ENCODE results near the gene RNF25.

Gene RNF25

DNA sequence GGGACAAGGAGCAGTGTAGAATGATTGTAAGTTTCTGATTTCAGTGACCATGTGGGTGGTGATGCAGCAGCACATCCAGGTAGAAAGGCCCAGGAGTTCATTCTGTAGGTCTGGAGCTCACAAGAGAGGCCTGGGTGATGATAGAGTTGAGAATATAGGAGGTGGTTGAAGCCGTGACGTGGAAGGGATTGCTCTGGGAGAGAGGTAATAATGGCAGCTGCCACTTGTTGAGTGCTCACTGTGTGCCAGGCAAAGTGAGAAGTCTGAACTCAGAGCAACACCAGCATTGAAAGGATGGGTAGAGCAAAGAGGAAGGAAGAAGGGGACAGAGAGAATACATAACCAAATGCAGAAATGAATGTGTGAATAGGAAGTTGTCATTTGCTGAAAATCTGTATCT lies 42.1 kb upstream of the RNF25 start:
- Histone ChIP-seq H3K27me3 (no peaks in the 10 kb centered on the region), H3K27ac (peak overlapping the region in 1 of 11 experiments; percentile 28; a peak in 2 of 22 replicates)
- TF ChIP-seq Cebpa-rat (IDR thresholded peaks at IDR 0.05): no peak

DNA sequence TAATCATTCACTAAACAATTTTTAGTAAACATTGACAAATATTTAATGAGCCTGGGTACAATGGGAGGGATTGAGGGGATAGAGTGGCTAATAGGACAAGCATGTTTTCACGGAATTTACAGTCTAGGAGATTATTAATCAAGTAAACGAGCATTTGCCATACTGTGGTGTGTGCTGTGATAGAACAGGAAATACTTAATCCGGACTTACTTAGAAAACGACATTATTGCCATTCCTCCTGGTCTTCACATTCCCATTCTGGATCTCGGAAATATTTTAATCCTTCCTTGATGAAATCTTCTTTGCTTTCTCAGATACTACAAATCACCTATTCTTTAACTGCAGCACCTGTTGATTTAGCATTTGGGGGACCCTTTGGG lies 39.7 kb upstream of the RNF25 start:
- Histone ChIP-seq H3K4me3 (peak overlapping the region; percentile 69 to 97 (median 88)), H3K9ac (peak overlapping the region; percentile 85 to 95 (median 90)), H3K27ac (peak overlapping the region; percentile 84 to 91 (median 88))

More for the DNA sequence above, 42.1 kb upstream of the RNF25 start:
- no peaks in the 10 kb centered on the region for H3K9me3 ChIP-seq (replicated peaks in 1 of 11)
- H4K20me1 ChIP-seq: peaks cover 0 to 61% (median 22%) of the 10 kb centered on the region in 11 experiments; a peak in 16 of 22 replicates
- peaks cover 24 to 54% (median 43%) of the 10 kb centered on the region in 10 experiments for H3K4me1 ChIP-seq
- peaks cover 28 to 59% (median 39%) of the 10 kb centered on the region in 11 experiments for H3K36me3 ChIP-seq
- no peak overlapping the region for H3K4me3 ChIP-seq
- H3K4me2 ChIP-seq: peak overlapping the region in 10 of 11 experiments; percentile 6 to 94 (median 41); a peak in 15 of 22 replicates
- 0 out of 22 replicates have a peak overlapping the region, but pooled peaks of 1 of the 11 experiments have one; percentile 17 for H3K9ac ChIP-seq

DNA sequence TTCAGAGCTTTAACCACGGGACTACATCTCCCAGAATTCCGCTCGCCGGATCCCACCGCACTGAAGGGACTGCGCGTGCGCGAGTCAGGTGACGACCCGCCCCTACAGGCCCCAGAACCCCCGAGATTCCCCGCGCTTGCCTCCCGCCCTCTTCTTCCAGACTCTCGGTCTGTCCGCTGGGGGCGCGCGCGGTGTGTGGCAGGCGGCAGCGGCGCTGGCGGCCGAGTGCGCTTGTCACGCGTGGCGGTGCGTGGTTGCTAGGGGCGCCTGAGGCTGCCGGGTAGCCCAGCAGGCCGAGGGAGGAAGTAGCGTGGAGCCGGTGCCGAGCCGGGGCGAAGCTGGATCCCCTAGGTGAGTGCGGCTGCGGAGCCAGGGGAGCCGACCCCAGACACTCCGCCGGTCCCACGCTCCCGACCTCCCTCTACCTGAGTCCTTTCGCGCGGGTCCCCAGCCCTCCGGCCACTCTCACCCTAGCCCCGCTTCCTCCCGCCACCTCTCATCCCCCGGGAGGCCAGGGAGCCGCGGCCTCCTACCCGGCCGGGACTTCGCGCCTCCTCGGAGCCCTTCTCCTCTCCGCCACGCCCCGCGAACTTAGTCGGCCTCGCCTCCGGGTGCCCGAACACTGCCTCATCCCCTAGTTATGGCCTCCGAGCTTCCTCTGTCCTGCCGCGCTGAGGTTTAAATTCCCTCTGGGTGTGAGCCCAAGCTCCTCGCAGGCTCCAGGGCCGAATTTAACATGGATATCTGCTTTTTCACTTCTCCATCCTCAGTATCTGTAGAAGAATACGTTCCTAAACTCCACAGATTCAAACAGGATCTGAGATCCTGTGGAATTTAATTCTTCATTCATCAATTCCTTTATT lies 39.1 kb upstream of the RNF25 start, which contains the start of gene TTLL4:
Gene TTLL4 (plus strand): TSS at position 149 of the 863 bp plus-strand sequence. CDS start 26,842 bp downstream, outside the sequence.
- H3K4me2 ChIP-seq: peak within 1 kb of the TSS; percentile 74 to 94 (median 85)
- H4K20me1 ChIP-seq: peaks cover 0 to 34% (median 10%) of the 10 kb centered on the region in 11 experiments; a peak in 13 of 22 replicates
- peaks cover 16 to 48% (median 29%) of the 10 kb centered on the region in 10 experiments for H3K4me1 ChIP-seq
- TF ChIP-seq Cebpa-rat (IDR thresholded peaks at IDR 0.05): no peak
- H3K9ac ChIP-seq: peak within 1 kb of the TSS; percentile 85 to 95 (median 90)
- no peaks in the 10 kb centered on the region for H3K27me3 ChIP-seq
- H3K27ac ChIP-seq: peak within 1 kb of the TSS; percentile 84 to 91 (median 88)
- no peaks in the 10 kb centered on the region for H3K9me3 ChIP-seq (replicated peaks in 1 of 11)
- H3K36me3 ChIP-seq: peaks cover 6 to 29% (median 9%) of the 10 kb centered on the region in 11 experiments; a peak in 21 of 22 replicates
- H3K4me3 ChIP-seq: peak within 1 kb of the TSS; percentile 69 to 97 (median 88)

More for the DNA sequence above, 39.7 kb upstream of the RNF25 start:
- no peak for TF ChIP-seq Cebpa-rat (IDR thresholded peaks at IDR 0.05)
- peaks cover 16 to 48% (median 29%) of the 10 kb centered on the region in 10 experiments for H3K4me1 ChIP-seq
- peaks cover 0 to 37% (median 10%) of the 10 kb centered on the region in 11 experiments; a peak in 13 of 22 replicates for H4K20me1 ChIP-seq
- peaks cover 10 to 35% (median 16%) of the 10 kb centered on the region in 11 experiments for H3K36me3 ChIP-seq
- peak overlapping the region; percentile 74 to 94 (median 85) for H3K4me2 ChIP-seq
- no peaks in the 10 kb centered on the region for H3K9me3 ChIP-seq (replicated peaks in 1 of 11)
- H3K27me3 ChIP-seq: no peaks in the 10 kb centered on the region

DNA sequence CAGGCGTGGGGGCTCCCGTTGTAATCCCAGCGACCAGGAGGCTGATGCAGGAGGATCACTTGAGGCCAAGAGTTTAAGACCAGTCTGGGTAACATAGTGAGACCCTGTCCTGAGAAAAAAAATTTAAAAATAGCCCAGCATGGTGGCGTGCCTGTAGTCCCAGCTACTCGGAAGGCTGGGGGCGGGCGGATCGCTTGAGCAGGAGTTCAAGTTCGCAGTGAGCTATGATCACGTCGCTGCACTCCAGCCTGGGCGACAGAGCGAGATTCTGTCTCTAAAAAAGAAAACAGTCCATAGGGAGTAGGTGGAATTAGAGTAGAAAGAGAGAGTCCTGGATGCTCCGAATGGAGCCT lies 38.5 kb upstream of the RNF25 start:
- Histone ChIP-seq H3K9ac (no peak overlapping the region), H4K20me1 (peaks cover 0 to 34% (median 9%) of the 10 kb centered on the region in 11 experiments; a peak in 13 of 22 replicates), H3K27ac (no peak overlapping the region), H3K36me3 (peaks cover 0 to 23% (median 3%) of the 10 kb centered on the region in 11 experiments; a peak in 17 of 22 replicates), H3K9me3 (replicated peaks in 1 of 11) (no peaks in the 10 kb centered on the region), H3K4me3 (peak overlapping the region in 2 of 10 experiments; percentile 79 to 82; a peak in 4 of 20 replicates), H3K4me2 (peak overlapping the region in 6 of 11 experiments; percentile 23 to 53 (median 34); a peak in 9 of 22 replicates), H3K4me1 (peaks cover 16 to 46% (median 29%) of the 10 kb centered on the region in 10 experiments), H3K27me3 (no peaks in the 10 kb centered on the region)
- no peak for TF ChIP-seq Cebpa-rat (IDR thresholded peaks at IDR 0.05)

DNA sequence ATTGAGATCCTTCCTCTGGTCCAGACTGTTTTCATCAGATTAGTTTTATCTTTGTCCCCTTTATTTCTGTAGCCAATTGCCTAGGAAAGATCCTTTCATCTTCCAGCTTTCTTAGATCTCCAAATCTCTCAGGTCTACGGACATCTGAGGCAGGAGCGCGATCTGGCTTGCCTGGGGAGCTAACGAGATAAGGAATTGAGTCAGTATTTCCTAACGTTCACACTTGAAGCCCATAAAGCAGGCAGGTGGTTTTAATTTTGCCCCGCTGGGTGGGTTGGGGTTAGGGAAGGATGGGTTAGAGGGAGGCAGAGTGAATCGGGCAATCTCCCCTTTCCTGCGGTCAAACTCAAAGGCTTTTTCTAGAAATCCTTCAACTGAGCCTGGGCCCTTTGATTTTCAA lies 38.1 kb upstream of the RNF25 start:
- H3K27ac ChIP-seq: no peak overlapping the region
- no peak overlapping the region for H3K4me3 ChIP-seq
- H4K20me1 ChIP-seq: peaks cover 0 to 34% (median 8%) of the 10 kb centered on the region in 11 experiments; a peak in 12 of 22 replicates
- no peak overlapping the region for H3K4me2 ChIP-seq
- no peaks in the 10 kb centered on the region for H3K9me3 ChIP-seq (replicated peaks in 1 of 11)
- H3K36me3 ChIP-seq: peaks cover 0 to 19% (median 0%) of the 10 kb centered on the region in 11 experiments; a peak in 7 of 22 replicates
- H3K4me1 ChIP-seq: peaks cover 16 to 42% (median 29%) of the 10 kb centered on the region in 10 experiments
- no peak for TF ChIP-seq Cebpa-rat (IDR thresholded peaks at IDR 0.05)
- H3K27me3 ChIP-seq: no peaks in the 10 kb centered on the region
- H3K9ac ChIP-seq: no peak overlapping the region

DNA sequence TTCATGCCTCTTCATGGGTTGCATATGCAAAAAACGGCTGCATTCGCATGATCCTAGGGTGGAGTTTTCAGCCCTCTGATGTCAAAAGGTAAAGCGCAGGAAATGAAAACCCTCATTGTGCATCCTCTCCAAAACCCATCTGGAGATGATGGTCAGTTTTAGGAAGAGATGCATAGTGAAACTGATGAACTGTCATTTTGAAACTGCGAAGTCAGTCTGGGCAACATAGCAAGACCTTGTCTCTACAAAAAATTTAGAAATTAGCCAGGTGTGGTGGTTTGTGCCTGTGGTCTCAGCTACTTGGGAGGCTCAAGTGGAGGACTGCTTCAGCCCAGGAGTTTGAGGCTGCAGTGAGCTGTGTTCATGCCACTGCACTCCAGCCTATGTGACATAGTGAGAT lies 36.3 kb upstream of the RNF25 start:
- H3K4me2 ChIP-seq: no peak overlapping the region
- H3K9me3 ChIP-seq (replicated peaks in 1 of 11): no peaks in the 10 kb centered on the region
- peaks cover 0 to 17% (median 1%) of the 10 kb centered on the region in 11 experiments; a peak in 8 of 22 replicates for H4K20me1 ChIP-seq
- H3K27ac ChIP-seq: no peak overlapping the region
- H3K27me3 ChIP-seq: no peaks in the 10 kb centered on the region
- peaks cover 14 to 24% (median 16%) of the 10 kb centered on the region in 10 experiments for H3K4me1 ChIP-seq
- H3K4me3 ChIP-seq: no peak overlapping the region
- H3K9ac ChIP-seq: no peak overlapping the region
- TF ChIP-seq Cebpa-rat (IDR thresholded peaks at IDR 0.05): no peak
- H3K36me3 ChIP-seq: peaks cover 0 to 9% (median 0%) of the 10 kb centered on the region in 11 experiments; a peak in 5 of 22 replicates

DNA sequence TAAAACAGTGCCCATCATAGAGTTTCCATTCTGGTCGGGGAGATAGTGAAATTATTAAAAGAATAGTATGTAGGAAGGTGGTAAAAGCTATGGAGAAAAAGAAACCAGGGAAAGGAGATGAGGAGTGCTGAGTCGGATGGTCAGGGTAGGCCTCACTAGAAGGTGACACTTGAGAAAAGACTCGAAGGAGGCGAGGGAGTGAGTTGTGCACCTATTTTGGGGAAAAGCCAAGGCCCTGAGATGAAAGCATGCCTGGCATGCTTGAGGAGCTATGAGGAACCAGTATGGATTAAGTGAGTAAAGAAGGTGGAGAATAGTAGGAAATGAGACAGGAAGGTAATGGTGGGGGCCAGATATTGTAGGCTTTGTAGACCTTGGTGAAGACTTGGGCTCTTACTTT lies 31.5 kb upstream of the RNF25 start:
- no peaks in the 10 kb centered on the region for H3K9me3 ChIP-seq (replicated peaks in 1 of 11)
- TF ChIP-seq Cebpa-rat (IDR thresholded peaks at IDR 0.05): no peak
- no peak overlapping the region for H3K27ac ChIP-seq
- no peaks in the 10 kb centered on the region for H3K27me3 ChIP-seq
- no peak overlapping the region for H3K4me2 ChIP-seq
- H3K9ac ChIP-seq: no peak overlapping the region
- H4K20me1 ChIP-seq: no peaks in the 10 kb centered on the region
- no peak overlapping the region for H3K4me3 ChIP-seq
- H3K4me1 ChIP-seq: peaks cover 0 to 8% (median 0%) of the 10 kb centered on the region in 10 experiments; a peak in 5 of 20 replicates
- H3K36me3 ChIP-seq: peaks cover 0 to 21% (median 4%) of the 10 kb centered on the region in 11 experiments; a peak in 7 of 22 replicates

DNA sequence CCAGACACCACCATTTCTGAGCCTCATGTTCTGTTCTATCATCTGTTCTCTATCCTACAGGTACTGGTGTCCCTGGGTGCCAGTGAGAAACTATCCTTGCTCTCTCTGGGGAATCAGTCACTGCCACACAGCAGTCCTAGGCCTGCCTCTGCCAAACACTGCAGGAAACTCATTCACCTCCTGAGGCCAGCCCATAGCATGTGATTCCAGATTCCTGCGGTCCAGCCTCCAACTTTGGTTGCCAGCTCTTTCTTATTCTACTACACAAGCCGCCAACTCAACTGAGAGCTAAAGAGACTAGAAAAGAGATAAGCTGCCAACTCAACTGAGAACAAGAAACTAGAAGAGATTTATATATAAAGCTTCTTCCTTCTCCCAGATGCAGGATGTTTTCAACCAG lies 30.0 kb upstream of the RNF25 start:
- Histone ChIP-seq H3K9ac (no peak overlapping the region), H3K27ac (no peak overlapping the region), H3K9me3 (replicated peaks in 1 of 11) (no peaks in the 10 kb centered on the region), H3K4me3 (no peak overlapping the region), H3K27me3 (no peaks in the 10 kb centered on the region), H3K36me3 (peaks cover 0 to 34% (median 6%) of the 10 kb centered on the region in 11 experiments; a peak in 7 of 22 replicates), H3K4me2 (no peak overlapping the region), H4K20me1 (no peaks in the 10 kb centered on the region; a peak in 1 of 22 replicates), H3K4me1 (peaks cover 0 to 8% (median 0%) of the 10 kb centered on the region in 10 experiments; a peak in 4 of 20 replicates)
- no peak for TF ChIP-seq Cebpa-rat (IDR thresholded peaks at IDR 0.05)

DNA sequence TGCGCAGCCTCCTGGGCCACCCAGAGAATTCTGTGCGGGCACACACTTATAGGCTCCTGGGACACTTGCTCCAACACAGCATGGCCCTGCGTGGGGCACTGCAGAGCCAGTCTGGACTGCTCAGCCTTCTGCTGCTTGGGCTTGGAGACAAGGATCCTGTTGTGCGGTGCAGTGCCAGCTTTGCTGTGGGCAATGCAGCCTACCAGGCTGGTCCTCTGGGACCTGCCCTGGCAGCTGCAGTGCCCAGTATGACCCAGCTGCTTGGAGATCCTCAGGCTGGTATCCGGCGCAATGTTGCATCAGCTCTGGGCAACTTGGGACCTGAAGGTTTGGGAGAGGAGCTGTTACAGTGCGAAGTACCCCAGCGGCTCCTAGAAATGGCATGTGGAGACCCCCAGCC lies 27.1 kb upstream of the RNF25 start:
- H3K4me3 ChIP-seq: no peak overlapping the region
- H3K36me3 ChIP-seq: peaks cover 0 to 50% (median 8%) of the 10 kb centered on the region in 11 experiments; a peak in 8 of 22 replicates
- H3K27ac ChIP-seq: no peak overlapping the region
- peaks cover 0 to 1% (median 0%) of the 10 kb centered on the region in 11 experiments; a peak in 2 of 22 replicates for H4K20me1 ChIP-seq
- H3K9ac ChIP-seq: no peak overlapping the region
- TF ChIP-seq Cebpa-rat (IDR thresholded peaks at IDR 0.05): no peak
- peaks cover 0 to 8% (median 0%) of the 10 kb centered on the region in 10 experiments; a peak in 4 of 20 replicates for H3K4me1 ChIP-seq
- H3K27me3 ChIP-seq: no peaks in the 10 kb centered on the region
- peak overlapping the region in 2 of 11 experiments; percentile 10; a peak in 1 of 22 replicates for H3K4me2 ChIP-seq
- no peaks in the 10 kb centered on the region for H3K9me3 ChIP-seq (replicated peaks in 1 of 11)

Data from BLaER1 treated with 17β-estradiol and CSF1 and Interleukin-3, amounts not matched to agents 10 nM and 100 nM (cell line).